ENCODE measurements around the gene MACROD2. TPM values are rescaled to one million over a fixed set of nuclear protein-coding genes. Genes with fewer than 3 reads are reported as not detected.

MACROD2 gene
- total RNA-seq, 1 experiment from 2014 or later: 1.4 TPM

GRCh38 chr20:14902432-14903089, 907.2 kb downstream of the MACROD2 start:
- CTCF ChIA-PET: no interaction called here

DNA sequence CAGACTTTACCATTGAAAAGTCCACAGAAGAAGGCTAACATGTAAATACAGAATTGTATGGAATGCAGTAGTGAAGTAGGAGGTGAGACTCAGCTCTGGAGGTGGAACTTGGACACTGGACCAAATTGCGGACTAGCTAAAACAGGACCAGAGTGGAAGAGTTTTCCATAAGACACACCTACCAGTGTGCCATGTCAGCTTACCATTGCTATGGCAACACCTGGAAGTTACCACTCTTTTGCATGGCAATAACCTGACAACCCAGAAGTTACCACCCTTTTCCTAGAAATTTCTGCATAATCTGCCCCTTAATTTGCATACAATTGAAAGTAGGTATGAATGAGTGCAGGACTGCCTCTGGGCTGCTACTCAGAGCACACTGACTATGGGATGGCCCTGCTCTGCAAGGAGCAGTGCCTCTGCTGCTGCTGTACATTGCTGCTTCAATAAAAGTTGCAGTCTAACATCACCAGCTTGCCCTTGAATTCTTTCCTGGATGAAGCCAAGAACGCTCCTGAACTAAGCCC, 911.7 kb downstream of the MACROD2 start:
- no peaks in the 10 kb centered on the region for H3K27me3 ChIP-seq (replicated peaks; ENCODE audit: insufficient read depth, low read depth, low read length, poor library complexity)
- no peaks in the 10 kb centered on the region for H3K36me3 ChIP-seq (ENCODE audit: insufficient read depth, low read length, poor library complexity, severe bottlenecking)
- BruUV-seq (replicated peaks): no TSS peak
- ChIA-PET CTCF (no interaction called here), POLR2A (ENCODE audit: low non-redundant PET) (no interaction called here)
- no peaks in the 10 kb centered on the region for H3K9me3 ChIP-seq (ENCODE audit: low read depth, low read length, poor library complexity, severe bottlenecking)
- intact Hi-C loops (cut with micrococcal nuclease; ENCODE audit: unreplicated experiment): no loop called here
- DNase-seq (ENCODE audit: low spot score): no peak
- TF ChIP-seq EZH2 (IDR thresholded peaks at IDR 0.05; ENCODE audit: borderline replicate concordance, low read depth, low read length, poor library complexity, severe bottlenecking): no peak
- TF ChIP-seq, protein P1, sequence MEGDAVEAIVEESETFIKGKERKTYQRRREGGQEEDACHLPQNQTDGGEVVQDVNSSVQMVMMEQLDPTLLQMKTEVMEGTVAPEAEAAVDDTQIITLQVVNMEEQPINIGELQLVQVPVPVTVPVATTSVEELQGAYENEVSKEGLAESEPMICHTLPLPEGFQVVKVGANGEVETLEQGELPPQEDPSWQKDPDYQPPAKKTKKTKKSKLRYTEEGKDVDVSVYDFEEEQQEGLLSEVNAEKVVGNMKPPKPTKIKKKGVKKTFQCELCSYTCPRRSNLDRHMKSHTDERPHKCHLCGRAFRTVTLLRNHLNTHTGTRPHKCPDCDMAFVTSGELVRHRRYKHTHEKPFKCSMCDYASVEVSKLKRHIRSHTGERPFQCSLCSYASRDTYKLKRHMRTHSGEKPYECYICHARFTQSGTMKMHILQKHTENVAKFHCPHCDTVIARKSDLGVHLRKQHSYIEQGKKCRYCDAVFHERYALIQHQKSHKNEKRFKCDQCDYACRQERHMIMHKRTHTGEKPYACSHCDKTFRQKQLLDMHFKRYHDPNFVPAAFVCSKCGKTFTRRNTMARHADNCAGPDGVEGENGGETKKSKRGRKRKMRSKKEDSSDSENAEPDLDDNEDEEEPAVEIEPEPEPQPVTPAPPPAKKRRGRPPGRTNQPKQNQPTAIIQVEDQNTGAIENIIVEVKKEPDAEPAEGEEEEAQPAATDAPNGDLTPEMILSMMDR (conservative IDR thresholded peaks at IDR 0.05; ENCODE audit: low read depth, low read length): no peak
- no peak overlapping the region for H3K27ac ChIP-seq (ENCODE audit: low read depth, low read length, poor library complexity, severe bottlenecking)
- no peak overlapping the region for H3K4me3 ChIP-seq (ENCODE audit: low read depth, low read length, poor library complexity, severe bottlenecking)
- no peaks in the 10 kb centered on the region for H3K4me1 ChIP-seq (ENCODE audit: insufficient read depth, low read length, poor library complexity, severe bottlenecking)

More at GRCh38 chr20:14902432-14903089, 907.2 kb downstream of the MACROD2 start:
- Histone ChIP-seq H3K4me1 (ENCODE audit: insufficient read depth, low read length, poor library complexity, severe bottlenecking) (no peaks in the 10 kb centered on the region), H3K27ac (ENCODE audit: low read depth, low read length, poor library complexity, severe bottlenecking) (no peak overlapping the region), H3K4me3 (ENCODE audit: low read depth, low read length, poor library complexity, severe bottlenecking) (no peak overlapping the region), H3K9me3 (ENCODE audit: low read depth, low read length, poor library complexity, severe bottlenecking) (no peaks in the 10 kb centered on the region), H3K36me3 (ENCODE audit: insufficient read depth, low read length, poor library complexity, severe bottlenecking) (no peaks in the 10 kb centered on the region), H3K27me3 (replicated peaks; ENCODE audit: insufficient read depth, low read depth, low read length, poor library complexity) (no peaks in the 10 kb centered on the region)
- DNase-seq (ENCODE audit: low spot score): no peak
- intact Hi-C loops (cut with micrococcal nuclease; ENCODE audit: unreplicated experiment): no loop called here
- POLR2A ChIA-PET (ENCODE audit: low non-redundant PET): no interaction called here
- BruUV-seq (replicated peaks): no TSS peak
- TF ChIP-seq, protein P1 (conservative IDR thresholded peaks at IDR 0.05; ENCODE audit: low read depth, low read length): no peak
- no peak for TF ChIP-seq EZH2 (IDR thresholded peaks at IDR 0.05; ENCODE audit: borderline replicate concordance, low read depth, low read length, poor library complexity, severe bottlenecking)

DNA sequence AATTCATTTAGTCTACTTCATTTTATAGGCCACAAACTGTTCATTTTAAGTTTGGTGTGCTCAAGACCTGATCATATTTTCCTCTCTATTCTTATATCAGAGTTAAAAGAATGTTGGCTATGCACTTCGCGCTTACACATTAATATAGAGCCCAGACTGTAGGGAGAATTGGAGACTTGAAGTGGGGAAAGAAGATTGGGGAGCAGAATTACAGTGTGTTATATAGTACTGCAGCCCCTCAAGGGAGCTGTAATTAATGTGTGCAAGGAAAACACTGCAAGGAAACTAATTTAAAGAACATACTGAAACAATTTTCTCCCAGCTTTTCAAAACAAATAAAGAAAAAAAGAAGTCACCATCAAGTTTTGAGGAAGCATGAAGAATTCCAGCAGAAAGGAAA, 914.8 kb downstream of the MACROD2 start:
- no peaks in the 10 kb centered on the region for H3K9me3 ChIP-seq (ENCODE audit: low read depth, low read length, poor library complexity, severe bottlenecking)
- BruUV-seq (replicated peaks): no TSS peak
- POLR2A ChIA-PET (ENCODE audit: low non-redundant PET): no interaction called here
- no peaks in the 10 kb centered on the region for H3K4me1 ChIP-seq (ENCODE audit: insufficient read depth, low read length, poor library complexity, severe bottlenecking)
- no peak for DNase-seq (ENCODE audit: low spot score)
- H3K27ac ChIP-seq (ENCODE audit: low read depth, low read length, poor library complexity, severe bottlenecking): no peak overlapping the region
- H3K27me3 ChIP-seq (replicated peaks; ENCODE audit: insufficient read depth, low read depth, low read length, poor library complexity): no peaks in the 10 kb centered on the region
- CTCF ChIA-PET: no interaction called here
- H3K36me3 ChIP-seq (ENCODE audit: insufficient read depth, low read length, poor library complexity, severe bottlenecking): no peaks in the 10 kb centered on the region
- TF ChIP-seq, protein P1 (conservative IDR thresholded peaks at IDR 0.05; ENCODE audit: low read depth, low read length): no peak
- no peak for TF ChIP-seq EZH2 (IDR thresholded peaks at IDR 0.05; ENCODE audit: borderline replicate concordance, low read depth, low read length, poor library complexity, severe bottlenecking)
- no peak overlapping the region for H3K4me3 ChIP-seq (ENCODE audit: low read depth, low read length, poor library complexity, severe bottlenecking)
- intact Hi-C loops (cut with micrococcal nuclease; ENCODE audit: unreplicated experiment): no loop called here
